Astrocyte of the spinal cord (primary cell): ENCODE measurements around the gene SNAPC2.
A peak's percentile ranks its signal among the peaks of the same experiment; 100 is the strongest.
"Not testable (repeated sequence)": the region's sequence is repeated elsewhere in the genome, so short reads cannot be mapped to it uniquely, and the experiment has no call there.

ENCODE experiments used
- DNase-seq: peaks from one replicate; pipeline ENCODE4 v3.0.0; 2011; ENCODE audit warnings: low read depth, low spot score
- H3K4me3 ChIP-seq: 2 replicates; pipeline ENCODE4 v1.5.1; 2011; ENCODE audit warnings: low read depth, mild to moderate bottlenecking, low read length, moderate library complexity
- CTCF ChIP-seq: IDR thresholded peaks from 2 replicates; pipeline ENCODE4 v1.5.1; 2012; ENCODE audit warnings: low read depth, mild to moderate bottlenecking, low read length, inconsistent platforms
- in situ Hi-C: cut with HindIII; loops from 2 replicates; pipeline ENCODE4 v1.10.0; 2017; ENCODE audit warnings: low sequenced_read_pairs

Gene SNAPC2

GRCh38 chr19:7926727-7927604 lies 6.8 kb downstream of the SNAPC2 start:
- in situ Hi-C loops: no loop called here
- DNase-seq: no peak
- TF ChIP-seq CTCF: no peak
- no peak overlapping the region for H3K4me3 ChIP-seq

GRCh38 chr19:7927605-7928333 lies 7.6 kb downstream of the SNAPC2 start:
- no peak overlapping the region for H3K4me3 ChIP-seq
- DNase-seq: no peak
- in situ Hi-C loops: no loop called here
- TF ChIP-seq CTCF: no peak

DNA sequence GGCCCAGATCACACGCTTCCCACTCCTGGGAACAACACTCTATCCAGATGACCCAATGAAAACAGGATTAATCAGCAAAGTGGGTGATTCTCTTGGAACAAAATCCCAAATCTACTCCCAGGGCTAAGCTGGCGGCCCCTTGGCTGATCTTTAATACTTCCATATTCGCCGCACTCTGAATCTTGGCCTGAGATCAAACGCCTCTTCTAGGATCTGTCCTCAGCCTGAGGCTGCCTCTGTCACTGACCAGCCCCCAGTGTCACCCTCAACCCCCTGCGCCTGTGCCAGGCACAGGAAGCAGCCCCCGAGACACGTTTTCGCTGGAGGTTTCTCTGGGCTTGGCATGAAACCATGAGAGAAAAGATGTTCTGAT lies 8.2 kb downstream of the SNAPC2 start:
- H3K4me3 ChIP-seq: no peak overlapping the region
- in situ Hi-C loops: no loop called here
- no peak for TF ChIP-seq CTCF
- no peak for DNase-seq

- TF ChIP-seq CTCF: peak; percentile 49
- DNase-seq: peak; percentile 79
- no peak overlapping the region for H3K4me3 ChIP-seq
- in situ Hi-C loops: no loop called here
Observed at GRCh38 chr19:7928741-7929701, 8.9 kb downstream of the SNAPC2 start.

- in situ Hi-C loops, DNase-seq, H3K4me3 ChIP-seq: not testable (repeated sequence)
Observed at GRCh38 chr19:7930030-7930429, 9.9 kb downstream of the SNAPC2 start.

GRCh38 chr19:7930765-7931164 lies 10.6 kb downstream of the SNAPC2 start:
- no peak for TF ChIP-seq CTCF
- no peak for DNase-seq
- no peak overlapping the region for H3K4me3 ChIP-seq
- in situ Hi-C loops: no loop called here
